Epithelial cell of proximal tubule (primary cell): ENCODE measurements around the gene KLHL42. TPM values are rescaled to one million over a fixed set of nuclear protein-coding genes. Genes with fewer than 3 reads are reported as not detected.

Experiments used
- DNase-seq: peaks from one replicate; pipeline ENCODE4 v3.0.0-alpha.2; 2011; ENCODE audit warnings: low read depth
- H3K4me3 ChIP-seq: 2 replicates; pipeline ENCODE4 v1.5.1; 2011; ENCODE audit warnings: low read depth, mild to moderate bottlenecking, low read length
- CTCF ChIP-seq: conservative IDR thresholded peaks from 2 replicates; pipeline ENCODE4 v1.5.1; 2012; ENCODE audit warnings: low read depth, mild to moderate bottlenecking, low read length
- total RNA-seq: library from RNA; depleted of rRNA; stranded (reverse); fragments of >200 nt; gene quantifications from 2 replicates; pipeline ENCODE4 v1.2.3, GENCODE V29; 2015

The KLHL42 gene
- total RNA-seq, 1 donor from 2014 or later = 16.9 TPM

- no peak for TF ChIP-seq CTCF
- DNase-seq = peak; percentile 55
Measured at GRCh38 chr12:27747111-27747820, 32.8 kb upstream of the KLHL42 start.

GRCh38 chr12:27751386-27752047, 28.5 kb upstream of the KLHL42 start:
- H3K4me3 ChIP-seq = no peak overlapping the region
- TF ChIP-seq CTCF = no peak
- peak; percentile 44 for DNase-seq

More at GRCh38 chr12:27747111-27747820, 32.8 kb upstream of the KLHL42 start:
- no peak overlapping the region for H3K4me3 ChIP-seq

- no peak for TF ChIP-seq CTCF
- H3K4me3 ChIP-seq = no peak overlapping the region
- DNase-seq = no peak
Measured at GRCh38 chr12:27754795-27755194, 25.2 kb upstream of the KLHL42 start.

- no peak for DNase-seq
- no peak for TF ChIP-seq CTCF
Measured at GRCh38 chr12:27756670-27757195, 23.3 kb upstream of the KLHL42 start.

GRCh38 chr12:27762757-27763156, 17.3 kb upstream of the KLHL42 start:
- H3K4me3 ChIP-seq = no peak overlapping the region
- TF ChIP-seq CTCF = no peak
- no peak for DNase-seq

More at GRCh38 chr12:27756670-27757195, 23.3 kb upstream of the KLHL42 start:
- H3K4me3 ChIP-seq = no peak overlapping the region

GRCh38 chr12:27766587-27766986, 13.4 kb upstream of the KLHL42 start:
- TF ChIP-seq CTCF = no peak
- no peak for DNase-seq
- H3K4me3 ChIP-seq = no peak overlapping the region
